HFF-Myc (cell line): Measurements from ENCODE around the gene DUSP10.

Experiments used
- DNase-seq: peaks from one replicate; pipeline ENCODE4 v3.0.0-alpha.2; 2011; ENCODE audit warnings: low read depth; ENCODE audit errors: extremely low read depth
- H3K4me3 ChIP-seq: replicated peaks from 2 replicates; pipeline ENCODE4 v1.5.1; 2011; ENCODE audit warnings: low read depth, mild to moderate bottlenecking, control low read depth, low read length
- CTCF ChIP-seq: IDR thresholded peaks from 2 replicates; pipeline ENCODE4 v1.5.1; 2012; ENCODE audit warnings: mild to moderate bottlenecking, low read depth, low read length, control low read depth; ENCODE audit errors: missing control alignments

DUSP10 gene

GRCh38 chr1:221722254-221723017 is 19.5 kb downstream of the DUSP10 start:
- DNase-seq, result no peak
- TF ChIP-seq CTCF, result no peak
- H3K4me3 ChIP-seq, result no peak overlapping the region

DNA sequence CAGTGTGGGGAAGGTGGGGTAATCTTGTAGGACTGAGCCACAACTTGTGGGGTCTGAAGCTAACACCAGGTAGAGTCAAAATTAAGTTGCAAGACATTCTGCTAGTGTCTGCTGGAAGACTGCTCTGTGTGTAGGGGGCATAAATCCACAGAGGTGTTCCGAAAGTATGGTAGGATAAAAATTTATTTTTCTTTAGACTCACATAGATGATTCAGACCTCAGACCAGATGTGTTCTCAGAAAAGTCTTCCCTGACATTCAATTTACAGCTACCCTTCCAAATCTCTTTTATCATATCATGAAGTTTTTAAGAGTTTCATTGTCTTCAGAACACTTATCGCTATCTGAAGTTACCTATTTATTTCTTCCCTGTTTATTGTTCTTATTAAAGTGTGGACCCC is 21.3 kb downstream of the DUSP10 start:
- no peak for TF ChIP-seq CTCF
- H3K4me3 ChIP-seq, result no peak overlapping the region
- DNase-seq, result no peak

- DNase-seq, result no peak
- H3K4me3 ChIP-seq, result no peak overlapping the region
- no peak for TF ChIP-seq CTCF
These were observed 21.9 kb downstream of the DUSP10 start for GRCh38 chr1:221719987-221720386.

DNA sequence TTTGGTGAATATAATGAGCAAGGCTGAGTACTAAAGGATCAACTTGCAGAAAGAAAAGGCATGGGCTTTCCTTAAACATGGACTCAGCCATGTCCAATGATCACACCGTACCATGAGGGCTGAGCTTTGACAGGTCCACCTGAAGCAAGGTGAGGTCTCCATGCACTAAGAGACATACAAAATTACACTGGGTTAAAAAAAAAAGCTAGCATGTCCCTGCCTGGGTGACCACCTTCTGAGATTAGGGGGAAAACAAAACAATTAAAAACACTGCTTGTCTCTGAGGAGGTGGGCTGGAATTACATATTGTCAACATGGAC is 22.7 kb downstream of the DUSP10 start:
- no peak for TF ChIP-seq CTCF
- DNase-seq, result no peak

DNA sequence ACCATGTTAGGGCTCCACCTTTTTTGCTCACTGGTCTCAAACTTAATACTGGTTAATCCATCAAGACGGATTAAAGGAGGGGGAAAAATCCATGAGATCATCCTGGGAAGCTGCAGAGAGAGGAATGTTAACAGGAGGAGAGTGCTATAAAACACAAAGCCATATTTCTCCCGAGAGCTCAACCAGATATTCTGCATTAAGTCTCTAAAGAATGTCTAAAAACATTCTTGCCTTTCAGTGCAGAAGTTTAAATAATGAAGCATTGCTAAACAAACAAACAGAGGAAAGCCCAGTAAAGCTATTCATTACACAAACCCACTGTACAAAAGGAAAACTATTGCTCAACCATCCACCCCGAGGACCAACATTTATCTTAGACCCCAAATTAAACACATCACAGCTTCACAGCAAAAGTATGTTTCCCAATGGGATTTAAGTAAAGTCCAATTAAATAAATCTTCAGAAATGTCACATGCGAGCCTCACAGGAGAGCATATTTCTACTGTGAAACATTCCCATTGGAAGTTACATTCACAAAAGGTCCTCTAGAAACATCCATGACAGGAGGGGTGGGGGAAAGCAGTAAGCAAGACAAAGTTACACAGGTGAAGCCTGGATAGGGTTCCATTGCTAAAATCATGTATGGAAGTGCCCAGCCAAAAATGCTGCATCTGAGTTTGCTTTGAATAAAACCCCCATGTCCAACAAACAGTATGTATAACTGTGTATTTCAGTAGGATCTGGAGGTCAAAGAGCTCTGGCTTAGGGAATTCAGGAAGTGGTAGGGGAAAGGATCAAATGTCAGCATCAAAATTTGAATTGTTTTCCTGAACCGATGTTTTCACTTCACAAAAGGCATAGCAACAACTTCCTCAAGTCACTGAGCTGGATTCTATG is 23.3 kb downstream of the DUSP10 start:
- DNase-seq, result peak; percentile 64
- H3K4me3 ChIP-seq, result no peak overlapping the region
- TF ChIP-seq CTCF, result no peak

More for the DNA sequence above, 22.7 kb downstream of the DUSP10 start:
- no peak overlapping the region for H3K4me3 ChIP-seq

DNA sequence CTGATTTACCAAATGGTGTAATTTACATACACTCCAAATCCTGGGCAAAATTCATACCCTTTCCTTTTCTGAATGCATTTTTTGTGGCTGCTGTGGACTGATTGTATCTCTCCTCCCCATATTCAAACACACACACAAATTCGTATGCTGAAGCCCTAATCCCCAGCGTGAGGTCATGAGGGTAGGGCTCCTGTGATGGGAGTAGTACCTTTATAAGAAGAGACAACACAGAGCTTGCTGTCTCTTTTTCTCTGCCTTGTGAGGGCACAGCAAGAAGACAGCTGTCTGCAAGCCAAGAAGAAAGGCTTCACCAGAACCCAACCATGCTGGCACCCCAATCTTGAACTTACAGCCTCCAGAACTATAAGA is 24.4 kb downstream of the DUSP10 start:
- DNase-seq, result no peak
- H3K4me3 ChIP-seq, result no peak overlapping the region
- TF ChIP-seq CTCF, result no peak
